ENCODE measurements around the gene KCTD4.

The KCTD4 gene

GRCh38 chr13:45168555-45168930 lies 32.3 kb downstream of the KCTD4 start:
- DNase-seq, result no peak

- no peak for DNase-seq
Measured at GRCh38 chr13:45167611-45168554, 33.0 kb downstream of the KCTD4 start.

GRCh38 chr13:45166858-45167257 lies 34.0 kb downstream of the KCTD4 start:
- no peak for DNase-seq

- no peak for DNase-seq
Measured at GRCh38 chr13:45162821-45163220, 38.0 kb downstream of the KCTD4 start.

GRCh38 chr13:45162194-45162593 lies 38.7 kb downstream of the KCTD4 start:
- DNase-seq, result no peak

GRCh38 chr13:45156565-45157361 lies 44.1 kb downstream of the KCTD4 start:
- no peak for DNase-seq

GRCh38 chr13:45149964-45150363 lies 50.9 kb downstream of the KCTD4 start:
- no peak for DNase-seq

- DNase-seq, result no peak
Measured at GRCh38 chr13:45143346-45143751, 57.5 kb downstream of the KCTD4 start.

All from NK-92 treated with Interleukin-12 subunit alpha and Interleukin-12 subunit beta, amount 100 ng/mL, for 24 hours (cell line).